ENCODE data around the gene PGLYRP4.

Gene PGLYRP4

GRCh38 chr1:153293851-153294250 lies 54.8 kb downstream of the PGLYRP4 start:
- Histone ChIP-seq H3K4me1 (ENCODE audit: control insufficient read depth, low read length) (peaks cover 10% of the 10 kb centered on the region), H3K79me2 (ENCODE audit: control insufficient read depth, low read length) (no peaks in the 10 kb centered on the region), H3K4me2 (ENCODE audit: low read length) (no peak overlapping the region), H3F3A (ENCODE audit: control insufficient read depth, insufficient read depth) (no peaks in the 10 kb centered on the region), H3K9me3 (ENCODE audit: control insufficient read depth, insufficient read depth, low read length) (no peaks in the 10 kb centered on the region), H3K27me3 (ENCODE audit: control insufficient read depth, low read length) (no peaks in the 10 kb centered on the region), H3K27ac (ENCODE audit: low read depth, low read length) (no peak overlapping the region), H3K4me3 (ENCODE audit: low read length) (no peak overlapping the region), H3K9me2 (replicated peaks; ENCODE audit: control insufficient read depth, low read length) (no peaks in the 10 kb centered on the region), H3K36me3 (ENCODE audit: control insufficient read depth, low read length) (no peaks in the 10 kb centered on the region), H4K20me1 (ENCODE audit: control insufficient read depth, insufficient read depth, low read depth, low read length) (no peaks in the 10 kb centered on the region)
- TF ChIP-seq CTCF (IDR thresholded peaks at IDR 0.05; ENCODE audit: low read depth, low read length, poor library complexity, severe bottlenecking) (no peak), EZH2phosphoT487 (IDR thresholded peaks at IDR 0.05; ENCODE audit: borderline replicate concordance, low read length) (no peak)

GRCh38 chr1:153293480-153293775 lies 55.2 kb downstream of the PGLYRP4 start:
- no peak overlapping the region for H3K4me3 ChIP-seq (ENCODE audit: low read length)
- no peak overlapping the region for H3K4me2 ChIP-seq (ENCODE audit: low read length)
- no peak overlapping the region for H3K27ac ChIP-seq (ENCODE audit: low read depth, low read length)
- H3K9me2 ChIP-seq (replicated peaks; ENCODE audit: control insufficient read depth, low read length), result no peaks in the 10 kb centered on the region
- no peaks in the 10 kb centered on the region for H3K79me2 ChIP-seq (ENCODE audit: control insufficient read depth, low read length)
- no peaks in the 10 kb centered on the region for H3F3A ChIP-seq (ENCODE audit: control insufficient read depth, insufficient read depth)
- H3K27me3 ChIP-seq (ENCODE audit: control insufficient read depth, low read length), result no peaks in the 10 kb centered on the region
- no peaks in the 10 kb centered on the region for H4K20me1 ChIP-seq (ENCODE audit: control insufficient read depth, insufficient read depth, low read depth, low read length)
- no peaks in the 10 kb centered on the region for H3K36me3 ChIP-seq (ENCODE audit: control insufficient read depth, low read length)
- no peak for TF ChIP-seq CTCF (IDR thresholded peaks at IDR 0.05; ENCODE audit: low read depth, low read length, poor library complexity, severe bottlenecking)
- TF ChIP-seq EZH2phosphoT487 (IDR thresholded peaks at IDR 0.05; ENCODE audit: borderline replicate concordance, low read length), result no peak
- H3K9me3 ChIP-seq (ENCODE audit: control insufficient read depth, insufficient read depth, low read length), result no peaks in the 10 kb centered on the region
- peaks cover 10% of the 10 kb centered on the region for H3K4me1 ChIP-seq (ENCODE audit: control insufficient read depth, low read length)

- Histone ChIP-seq H4K20me1 (ENCODE audit: control insufficient read depth, insufficient read depth, low read depth, low read length) (no peaks in the 10 kb centered on the region), H3K36me3 (ENCODE audit: control insufficient read depth, low read length) (no peaks in the 10 kb centered on the region), H3K4me1 (ENCODE audit: control insufficient read depth, low read length) (peaks cover 10% of the 10 kb centered on the region), H3K27me3 (ENCODE audit: control insufficient read depth, low read length) (no peaks in the 10 kb centered on the region), H3F3A (ENCODE audit: control insufficient read depth, insufficient read depth) (no peaks in the 10 kb centered on the region), H3K9me2 (replicated peaks; ENCODE audit: control insufficient read depth, low read length) (no peaks in the 10 kb centered on the region), H3K79me2 (ENCODE audit: control insufficient read depth, low read length) (no peaks in the 10 kb centered on the region), H3K4me3 (ENCODE audit: low read length) (no peak overlapping the region), H3K4me2 (ENCODE audit: low read length) (no peak overlapping the region), H3K27ac (ENCODE audit: low read depth, low read length) (no peak overlapping the region), H3K9me3 (ENCODE audit: control insufficient read depth, insufficient read depth, low read length) (no peaks in the 10 kb centered on the region)
- TF ChIP-seq CTCF (IDR thresholded peaks at IDR 0.05; ENCODE audit: low read depth, low read length, poor library complexity, severe bottlenecking) (no peak), EZH2phosphoT487 (IDR thresholded peaks at IDR 0.05; ENCODE audit: borderline replicate concordance, low read length) (no peak)
These were observed 55.7 kb downstream of the PGLYRP4 start for GRCh38 chr1:153292740-153293479.

Data from DOHH2 (cell line).